Measurements from ENCODE around the gene ATP8A2.

ATP8A2 gene

DNA sequence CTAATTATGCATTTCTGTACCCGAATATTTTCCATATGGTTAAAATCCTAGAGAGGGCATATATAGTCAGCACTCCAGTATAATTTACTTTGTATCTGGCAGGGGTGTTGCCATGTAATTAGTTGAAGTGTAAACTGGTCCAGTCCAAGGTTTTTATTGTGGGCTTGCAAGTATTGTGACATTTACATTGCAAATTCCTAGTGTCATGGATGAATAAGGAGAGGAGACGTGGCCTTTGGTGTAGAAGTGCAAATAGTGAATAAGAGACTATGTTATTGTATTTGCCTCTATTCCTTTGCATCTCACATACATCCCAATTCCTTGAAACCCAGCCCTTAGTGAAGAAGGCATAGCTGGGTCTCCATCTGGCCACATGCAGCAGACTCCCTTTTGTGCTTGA, 330.6 kb downstream of the ATP8A2 start:
- TF ChIP-seq, protein P1, sequence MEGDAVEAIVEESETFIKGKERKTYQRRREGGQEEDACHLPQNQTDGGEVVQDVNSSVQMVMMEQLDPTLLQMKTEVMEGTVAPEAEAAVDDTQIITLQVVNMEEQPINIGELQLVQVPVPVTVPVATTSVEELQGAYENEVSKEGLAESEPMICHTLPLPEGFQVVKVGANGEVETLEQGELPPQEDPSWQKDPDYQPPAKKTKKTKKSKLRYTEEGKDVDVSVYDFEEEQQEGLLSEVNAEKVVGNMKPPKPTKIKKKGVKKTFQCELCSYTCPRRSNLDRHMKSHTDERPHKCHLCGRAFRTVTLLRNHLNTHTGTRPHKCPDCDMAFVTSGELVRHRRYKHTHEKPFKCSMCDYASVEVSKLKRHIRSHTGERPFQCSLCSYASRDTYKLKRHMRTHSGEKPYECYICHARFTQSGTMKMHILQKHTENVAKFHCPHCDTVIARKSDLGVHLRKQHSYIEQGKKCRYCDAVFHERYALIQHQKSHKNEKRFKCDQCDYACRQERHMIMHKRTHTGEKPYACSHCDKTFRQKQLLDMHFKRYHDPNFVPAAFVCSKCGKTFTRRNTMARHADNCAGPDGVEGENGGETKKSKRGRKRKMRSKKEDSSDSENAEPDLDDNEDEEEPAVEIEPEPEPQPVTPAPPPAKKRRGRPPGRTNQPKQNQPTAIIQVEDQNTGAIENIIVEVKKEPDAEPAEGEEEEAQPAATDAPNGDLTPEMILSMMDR (IDR thresholded peaks at IDR 0.05) = no peak

GRCh38 chr13:25707726-25708125, 336.0 kb downstream of the ATP8A2 start:
- TF ChIP-seq, protein P1 (IDR thresholded peaks at IDR 0.05) = no peak

DNA sequence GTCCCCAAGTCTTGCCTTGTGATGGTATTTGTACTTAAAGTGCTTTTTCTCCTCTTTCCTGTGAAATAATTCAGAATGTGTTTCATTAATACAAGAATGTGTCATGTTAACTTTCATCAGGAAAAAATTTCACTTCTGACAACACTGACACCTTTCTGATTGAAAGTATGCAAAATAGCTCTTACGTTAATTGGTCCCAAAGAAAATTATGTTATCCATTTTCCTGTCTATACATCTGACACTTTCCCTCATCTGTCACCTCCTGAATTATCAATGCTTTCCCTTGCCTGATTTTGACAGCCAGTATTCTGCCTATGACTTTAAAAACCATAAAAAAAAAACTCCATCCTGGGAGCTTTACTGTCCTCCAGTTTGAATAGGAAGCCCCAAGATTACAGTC, 336.5 kb downstream of the ATP8A2 start:
- TF ChIP-seq, protein P1 (IDR thresholded peaks at IDR 0.05) = no peak

DNA sequence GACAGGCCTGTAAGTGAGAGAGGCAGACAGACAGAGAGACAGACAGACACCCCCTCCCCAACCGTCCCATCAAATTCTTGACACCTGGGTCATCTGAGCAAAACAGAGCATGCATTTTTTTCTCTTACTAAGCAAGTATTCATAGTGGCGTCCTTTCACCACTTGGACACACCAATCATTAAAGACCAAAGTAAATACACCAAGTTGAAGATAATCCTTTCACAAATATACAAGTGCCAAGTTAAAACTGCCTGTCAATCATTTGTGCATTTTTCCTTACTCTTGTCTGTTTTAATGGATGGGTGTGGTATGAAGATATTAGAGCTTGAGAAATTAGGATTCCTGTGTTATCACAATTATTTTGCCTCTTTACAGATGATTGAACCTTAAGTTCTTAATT, 337.3 kb downstream of the ATP8A2 start:
- TF ChIP-seq, protein P1 (IDR thresholded peaks at IDR 0.05) = no peak

- TF ChIP-seq, protein P1 (IDR thresholded peaks at IDR 0.05) = no peak
These were observed 344.0 kb downstream of the ATP8A2 start for GRCh38 chr13:25715760-25716159.

- TF ChIP-seq, protein P1 (IDR thresholded peaks at IDR 0.05) = no peak
These were observed 346.0 kb downstream of the ATP8A2 start for GRCh38 chr13:25717666-25718197.

- TF ChIP-seq, protein P1 (IDR thresholded peaks at IDR 0.05) = no peak
These were observed 347.9 kb downstream of the ATP8A2 start for GRCh38 chr13:25719666-25720065.

DNA sequence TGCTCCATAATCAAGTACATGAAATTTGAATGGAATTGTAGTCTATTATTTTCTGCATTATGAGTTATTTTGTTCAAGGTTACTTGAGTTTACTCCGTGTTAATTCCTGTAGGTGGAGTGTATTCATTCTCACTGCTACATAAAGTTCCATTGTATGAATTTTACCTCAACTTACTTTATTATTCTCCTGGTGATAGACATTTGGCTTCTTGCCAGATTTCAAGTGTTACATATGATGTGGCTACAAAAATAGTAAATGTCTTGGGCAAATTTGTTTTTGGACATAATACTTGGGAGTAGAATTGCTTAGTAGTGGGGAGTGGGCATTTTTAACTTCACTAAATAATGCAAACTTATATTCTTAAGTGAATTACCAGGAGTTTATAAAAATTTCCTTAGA, 351.1 kb downstream of the ATP8A2 start:
- TF ChIP-seq, protein P1 (IDR thresholded peaks at IDR 0.05) = no peak

Measured in LNCAP (cell line).